Medulla oblongata (tissue), 1 donor: ENCODE measurements around the gene COMP.
"Not testable (repeated sequence)": the region's sequence is repeated elsewhere in the genome, so short reads cannot be mapped to it uniquely, and the experiment has no call there.

Source experiments
- DNase-seq: peaks from one replicate; pipeline ENCODE4 v3.0.0-alpha.2; 2015; ENCODE audit errors: extremely low spot score

COMP gene

DNA sequence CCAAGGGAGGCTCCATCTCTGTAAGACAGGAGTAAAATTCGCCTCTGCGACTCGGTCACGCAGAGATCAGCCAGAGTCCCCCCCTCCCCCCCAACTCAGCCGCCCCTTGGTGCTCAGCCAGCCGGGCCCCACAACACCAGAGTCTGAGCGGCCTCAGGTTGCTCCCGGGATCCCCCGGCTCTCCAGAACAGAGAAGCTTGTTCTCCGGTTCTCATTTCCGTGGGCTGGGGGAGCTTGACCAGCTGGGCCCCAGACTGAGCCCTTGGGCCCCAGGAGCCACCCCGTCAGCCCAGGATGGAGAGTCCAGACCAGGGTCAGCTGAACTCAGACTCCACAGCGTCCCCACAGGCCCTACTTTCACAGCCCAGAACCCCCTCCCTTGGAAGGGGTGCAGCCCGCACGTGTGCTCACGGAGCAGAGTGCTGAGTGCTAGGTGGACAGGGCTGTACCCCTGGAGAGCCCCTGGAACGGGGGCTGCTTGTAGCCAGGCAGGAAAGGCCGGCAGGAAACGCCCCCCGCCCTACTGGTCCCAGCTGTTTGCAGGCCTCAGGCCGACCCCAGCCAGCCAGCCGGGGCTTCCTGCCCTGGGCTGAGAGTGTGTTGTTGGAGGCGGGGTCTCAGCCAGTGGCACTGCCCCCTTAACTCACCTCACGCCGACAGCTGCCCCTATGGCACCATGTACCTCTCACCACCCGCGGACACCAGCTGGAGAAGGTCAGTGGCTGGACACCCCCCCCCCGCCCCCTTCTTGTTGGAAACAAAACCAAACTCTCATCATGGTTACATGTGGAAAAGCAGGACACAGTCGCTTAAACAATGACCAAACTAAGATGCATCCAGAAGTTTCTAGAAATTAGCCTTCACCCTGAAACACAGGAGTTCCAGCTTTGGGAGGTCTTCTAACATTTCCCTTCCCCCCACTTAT, 44.4 kb downstream of the COMP start:
- DNase-seq: no peak

DNA sequence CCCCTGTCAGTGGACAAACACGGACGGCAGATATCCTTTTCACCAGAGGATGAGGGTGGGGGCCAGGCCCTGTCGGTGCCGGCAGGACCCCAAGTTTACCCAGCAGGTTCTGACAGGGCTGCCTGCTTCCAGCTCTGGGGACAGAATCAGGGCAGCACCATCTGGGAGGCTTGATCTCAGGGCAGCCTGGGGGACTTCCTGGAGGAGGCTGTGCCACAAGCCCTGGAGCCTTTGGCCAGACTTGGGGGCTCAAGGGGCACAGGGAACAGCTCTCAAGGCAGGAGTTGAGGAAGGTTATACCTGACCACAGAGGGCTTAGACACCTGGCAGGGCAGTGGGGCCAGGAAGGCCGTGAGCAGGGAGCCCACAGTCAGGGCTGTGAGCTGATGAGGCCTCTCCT, 45.2 kb downstream of the COMP start:
- no peak for DNase-seq

DNA sequence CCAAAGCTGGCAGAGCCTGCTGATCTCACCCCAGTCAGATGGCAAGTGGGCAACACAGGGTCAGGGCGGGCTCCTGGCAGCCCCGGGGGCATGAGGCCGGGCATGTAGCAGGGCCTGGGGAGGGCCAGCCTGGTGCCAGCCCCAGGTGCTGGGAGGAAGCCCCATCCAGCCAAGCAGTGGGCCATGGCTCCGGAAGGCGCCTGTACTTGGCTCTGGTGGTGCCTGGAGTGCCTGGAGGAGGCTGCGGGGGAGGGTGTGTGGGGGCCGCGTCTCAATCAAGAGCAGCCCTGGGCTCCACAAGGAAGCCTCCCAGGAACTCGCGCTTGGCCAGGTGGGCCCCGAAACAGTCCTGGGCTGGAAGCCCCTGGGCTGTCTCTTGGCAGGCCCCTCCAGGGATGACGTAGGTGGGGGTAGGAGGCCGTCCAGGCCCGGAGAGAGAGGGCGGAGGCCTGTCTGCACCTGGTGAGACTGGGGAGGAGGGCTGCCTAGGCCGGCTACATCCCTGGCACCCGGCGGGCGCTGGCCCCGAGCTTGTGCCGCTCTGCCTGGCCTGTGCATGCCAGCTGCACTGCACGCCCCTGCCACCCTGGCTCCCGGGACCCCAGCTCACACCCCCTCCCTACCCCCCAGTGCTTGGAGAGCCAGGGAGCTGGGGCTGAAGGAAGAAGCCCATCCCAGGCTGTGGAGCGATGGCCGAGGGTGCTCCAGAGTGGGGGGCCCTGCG, 45.9 kb downstream of the COMP start:
- no peak for DNase-seq

DNA sequence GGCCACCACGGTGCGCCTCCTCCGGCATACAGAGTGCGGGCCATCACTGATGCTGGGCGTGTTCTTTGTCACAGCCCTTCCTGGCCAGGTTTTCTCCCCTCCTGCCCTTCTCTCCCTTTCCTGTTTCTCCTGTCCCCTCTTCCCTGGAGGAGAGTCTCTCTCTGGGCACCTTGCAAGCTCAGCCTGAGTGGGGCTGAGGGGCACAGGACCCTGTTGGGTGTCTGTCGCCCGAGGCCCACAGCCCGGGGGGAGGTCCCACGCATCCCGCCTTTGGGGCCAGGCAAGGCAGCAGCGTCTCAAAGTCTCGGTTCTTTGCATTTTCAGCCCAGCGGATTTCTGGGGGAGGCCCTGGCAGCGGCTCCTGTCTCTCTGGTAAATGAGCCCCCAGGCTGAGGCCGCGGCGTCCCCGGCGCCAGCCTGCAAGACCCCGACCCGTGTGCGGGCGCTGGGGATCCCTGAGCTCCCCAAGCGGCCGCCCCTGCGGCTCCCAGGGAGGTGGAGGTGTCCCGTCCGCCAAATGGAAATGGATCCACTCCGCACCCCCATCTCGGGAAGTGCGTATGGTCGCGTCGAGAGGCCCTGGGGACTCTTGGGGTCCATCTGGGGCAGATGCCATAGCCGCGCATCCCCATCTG, 47.2 kb downstream of the COMP start:
- no peak for DNase-seq

DNA sequence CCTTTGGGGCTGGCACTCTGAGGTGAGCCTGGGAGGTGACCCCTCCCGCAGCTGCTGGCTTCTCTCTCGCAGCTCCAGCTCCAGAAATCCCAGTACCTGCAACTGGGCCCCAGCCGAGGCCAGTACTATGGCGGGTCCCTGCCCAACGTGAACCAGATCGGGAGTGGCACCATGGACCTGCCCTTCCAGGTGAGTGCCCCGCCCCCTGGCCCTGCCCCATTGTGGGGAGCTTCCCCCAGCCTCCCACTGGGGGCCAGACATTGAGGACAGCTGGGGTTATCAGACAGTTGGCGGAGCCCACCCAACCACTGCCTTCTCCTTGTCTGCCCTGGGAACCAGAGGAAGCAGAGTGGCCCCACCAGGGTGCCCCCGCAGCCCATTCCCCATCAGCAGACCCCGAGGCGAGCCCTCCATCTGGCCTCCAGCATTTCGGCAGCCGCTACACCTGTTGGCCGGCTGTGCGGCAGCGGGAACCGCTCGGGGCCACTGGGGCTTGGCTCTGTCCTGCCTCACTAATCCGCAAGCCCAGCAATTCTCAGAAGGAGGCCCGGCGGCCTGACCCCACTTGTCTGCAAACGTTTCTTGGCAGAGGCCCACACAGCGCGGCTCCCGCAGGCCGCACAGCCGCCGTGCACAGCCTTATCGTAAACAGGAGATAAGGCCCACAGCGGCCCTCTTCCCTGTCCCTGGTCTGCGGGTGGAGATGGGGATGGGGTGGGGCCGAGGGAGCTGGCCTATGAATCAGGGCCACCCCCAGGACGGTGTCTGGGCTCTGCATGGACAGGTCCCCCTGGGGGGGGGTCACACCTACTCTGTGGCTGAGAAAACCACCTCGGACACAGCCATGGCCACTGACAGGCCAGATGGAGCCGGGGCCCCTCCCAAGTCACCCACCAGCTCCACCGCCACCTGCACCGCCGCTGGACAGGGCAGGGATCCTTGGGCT, 48.0 kb downstream of the COMP start:
- no peak for DNase-seq

DNA sequence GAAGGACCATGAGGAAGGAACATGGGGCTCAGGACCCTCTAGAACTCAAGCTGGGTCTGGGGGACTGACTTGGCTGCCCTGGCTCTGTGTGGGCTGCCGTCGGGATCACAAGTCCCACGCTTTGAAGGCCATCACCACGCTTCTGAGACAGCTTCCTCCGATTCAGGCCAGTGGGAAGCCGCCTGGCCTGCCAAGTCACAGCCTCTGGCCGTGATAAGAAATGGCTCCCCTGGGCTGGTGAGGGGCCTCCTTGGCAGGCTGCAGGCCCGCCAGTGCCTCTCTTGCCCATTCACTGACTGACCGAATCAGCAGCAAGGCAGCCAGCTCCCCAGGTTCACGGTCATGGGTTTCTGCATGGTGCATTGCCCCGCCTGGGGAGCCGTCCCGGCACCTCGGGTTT, 48.8 kb downstream of the COMP start:
- no peak for DNase-seq

DNA sequence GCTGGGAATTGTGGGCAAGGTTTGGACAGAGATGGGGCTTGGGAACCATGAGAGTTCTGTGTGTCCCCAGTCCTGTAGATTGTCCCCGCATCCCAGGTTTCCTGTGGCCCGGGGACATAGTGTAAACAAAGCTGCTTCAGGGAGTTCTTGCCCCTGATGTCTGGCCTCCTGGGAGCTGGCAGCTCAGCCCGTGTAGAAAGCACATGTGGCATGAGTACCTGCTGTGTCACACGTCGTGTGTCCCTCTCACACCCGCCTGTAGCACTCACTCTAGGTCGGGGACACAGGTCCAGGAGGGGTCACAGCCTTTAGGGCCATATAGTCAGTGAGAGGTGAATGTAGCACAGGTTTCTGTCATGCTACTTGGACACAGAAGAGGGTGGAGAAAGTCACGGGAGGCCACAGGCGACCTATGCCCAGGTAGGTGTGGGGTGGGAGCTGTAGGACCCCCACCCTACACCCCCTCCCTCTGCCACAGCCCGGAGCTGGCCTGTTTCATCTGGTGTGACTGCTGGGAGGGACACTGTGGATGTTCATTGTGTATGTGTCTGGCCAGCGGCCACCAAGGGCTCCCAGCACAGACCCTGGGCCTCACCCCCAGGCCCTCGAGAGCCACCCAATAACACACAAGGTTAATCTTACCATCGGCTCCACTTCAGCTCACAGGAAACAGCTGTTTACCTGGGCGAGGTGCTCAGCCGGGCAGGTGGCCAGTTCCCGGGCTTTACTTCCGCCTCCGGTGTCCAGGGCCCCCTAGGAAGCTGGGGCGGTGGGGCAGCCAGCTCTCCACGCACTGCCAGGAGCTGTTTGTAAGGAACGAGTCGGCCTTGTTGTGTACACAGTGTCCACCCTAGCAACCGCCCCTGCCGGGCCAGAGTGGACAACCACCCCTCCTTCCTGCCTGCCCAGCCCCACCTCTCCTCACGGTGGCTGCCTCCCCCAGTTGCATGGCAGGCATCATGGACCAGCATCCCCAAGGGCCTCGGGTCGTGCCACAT, 49.7 kb downstream of the COMP start:
- peak; percentile 24 for DNase-seq

DNA sequence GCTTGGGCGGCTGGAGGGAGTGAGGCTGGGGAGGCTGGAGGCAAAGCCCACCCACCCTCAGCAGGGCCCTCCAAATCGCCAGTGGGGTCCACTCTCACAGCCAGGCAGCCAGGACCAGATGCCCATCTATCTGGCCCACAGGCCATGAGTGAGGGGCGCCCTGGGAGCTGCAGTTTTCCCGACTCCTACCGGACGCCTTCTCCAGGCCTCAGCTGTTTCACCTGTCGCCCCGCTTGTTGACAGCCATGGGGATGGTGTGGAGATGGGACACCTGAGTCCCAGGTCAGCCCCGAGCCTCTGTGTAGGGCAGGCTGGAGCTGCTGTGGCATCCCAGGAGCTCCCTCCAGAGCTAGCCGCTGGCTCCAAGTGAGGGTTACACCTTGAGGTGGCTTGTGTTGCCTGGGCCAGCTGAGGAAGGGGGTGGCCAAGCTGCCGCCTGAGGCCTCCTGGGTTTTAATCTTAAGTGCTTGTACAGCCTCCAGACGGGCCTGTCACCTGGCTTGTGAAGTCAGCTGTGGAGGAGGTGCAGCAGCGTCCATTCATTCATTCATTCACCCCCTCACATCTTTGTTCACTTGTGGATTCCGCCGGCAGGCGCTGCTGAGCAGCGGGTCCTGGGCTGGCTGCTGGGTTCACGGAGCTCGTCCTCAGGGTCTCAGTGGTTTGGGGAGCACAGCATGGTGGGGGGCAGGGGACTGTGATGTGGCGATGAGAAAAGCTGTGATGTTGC, 52.0 kb downstream of the COMP start:
- no peak for DNase-seq

DNA sequence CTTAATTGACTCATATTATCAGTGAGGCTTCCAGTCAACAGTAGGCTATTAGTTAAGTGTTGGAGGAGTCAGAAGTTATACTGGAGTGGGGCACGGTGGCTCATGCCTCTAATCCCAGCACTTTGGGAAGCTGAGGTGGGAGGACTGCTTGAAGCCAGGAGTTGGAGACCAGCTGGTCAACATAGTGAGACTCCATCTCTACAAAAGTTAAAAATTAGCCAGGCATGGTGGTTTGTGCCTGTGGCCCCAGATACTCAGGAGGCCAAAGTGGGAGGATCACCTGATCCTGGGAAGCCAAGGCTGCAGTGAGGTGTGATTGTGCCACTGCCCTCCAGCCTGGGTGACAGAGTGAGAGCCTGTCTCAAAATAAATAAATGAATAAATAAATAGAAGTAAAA, 53.2 kb downstream of the COMP start:
- DNase-seq: no peak

DNA sequence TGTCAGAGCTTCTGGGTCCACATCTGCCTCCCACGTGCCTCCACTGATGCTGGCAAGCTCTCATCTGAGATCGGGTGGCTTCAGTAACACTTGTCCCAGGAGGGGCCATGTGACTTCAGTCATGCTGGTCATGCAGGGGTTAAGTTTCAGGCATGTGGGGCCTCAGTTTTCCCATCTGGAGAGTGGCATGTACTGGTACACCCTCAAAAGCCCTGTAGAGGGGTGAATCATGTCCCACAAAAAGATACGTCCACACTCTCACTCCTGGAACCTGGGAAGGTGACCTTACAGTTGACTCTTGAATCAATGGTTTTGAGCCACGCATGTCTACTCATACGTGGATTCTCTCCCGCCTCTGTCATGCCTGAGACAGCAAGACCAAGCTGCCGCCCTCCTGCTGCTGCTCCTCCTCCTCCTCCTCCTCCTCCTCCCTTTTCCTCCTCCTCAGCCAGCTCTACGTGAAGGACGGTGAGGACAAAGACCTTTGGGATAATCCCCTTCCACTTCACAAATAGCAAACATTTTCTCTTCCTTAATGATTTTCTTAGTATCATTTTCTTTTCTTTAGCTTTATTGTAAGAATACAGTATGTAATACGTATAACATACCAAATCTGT, 53.7 kb downstream of the COMP start:
- no peak for DNase-seq

DNA sequence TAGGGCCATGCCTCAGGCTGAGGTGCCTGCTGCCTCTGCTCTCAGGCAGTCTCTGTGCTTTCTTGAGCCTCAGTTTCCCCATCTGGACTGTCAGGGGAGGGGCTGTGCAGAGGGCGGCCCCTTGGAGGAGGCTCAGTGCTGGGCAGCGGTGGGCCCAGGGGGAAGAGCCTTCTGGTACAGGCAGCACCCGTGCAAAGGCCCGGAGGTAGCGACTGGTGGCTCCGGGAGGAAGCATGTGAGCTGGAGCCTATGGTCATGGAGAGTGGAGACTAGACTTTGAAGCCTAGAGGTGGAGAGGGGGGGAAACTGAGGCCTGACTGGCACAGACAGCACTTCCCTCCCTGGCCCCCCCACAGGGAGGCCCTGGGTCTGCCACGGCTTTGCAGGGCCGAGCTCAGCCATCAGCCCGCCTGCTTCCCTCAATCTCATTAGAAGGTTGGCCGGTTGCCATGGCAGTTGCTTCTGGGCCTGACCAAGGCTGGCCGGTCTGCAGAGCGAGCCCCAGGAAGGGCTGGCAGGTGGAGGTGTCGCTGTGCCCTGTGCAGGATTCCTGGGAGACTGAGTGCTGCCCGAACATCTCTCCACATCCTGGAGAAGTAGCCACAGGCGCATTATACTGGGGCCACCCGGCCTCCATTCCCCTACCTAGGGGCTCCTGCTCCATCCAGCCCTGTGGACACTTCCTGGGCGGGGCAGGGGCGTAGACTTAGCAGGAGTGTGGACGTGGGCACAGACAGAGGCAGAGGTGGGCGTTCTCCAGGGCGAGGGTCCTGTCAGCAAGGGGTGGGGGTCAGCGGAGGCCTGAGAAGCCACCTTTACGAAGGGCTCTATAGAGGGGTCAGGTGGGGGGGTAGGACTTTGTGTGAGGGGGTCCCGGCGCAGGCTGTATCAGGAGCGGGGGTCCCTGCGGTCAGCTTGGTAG, 54.4 kb downstream of the COMP start:
- DNase-seq: peak; percentile 24

DNA sequence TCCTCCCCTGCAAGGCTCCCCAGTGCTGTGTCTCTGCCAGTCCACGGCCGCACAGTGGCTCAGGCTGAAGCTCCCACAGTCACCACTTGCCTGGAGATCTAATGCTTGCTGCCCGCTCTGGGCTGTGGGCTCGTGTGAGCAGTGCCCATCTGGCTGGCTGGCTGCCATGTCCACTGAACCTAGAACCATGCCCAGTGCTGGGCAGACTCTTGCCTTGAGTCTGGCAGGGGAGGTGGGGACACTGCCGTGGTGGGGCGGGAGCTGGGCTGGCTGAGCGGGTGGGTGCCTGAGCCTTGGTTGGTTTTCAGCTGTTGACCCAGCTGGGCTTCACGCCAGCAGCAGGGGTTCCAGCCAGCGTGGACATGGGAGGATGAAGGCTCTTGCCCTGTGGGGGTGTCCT, 55.4 kb downstream of the COMP start:
- peak; percentile 49 for DNase-seq

DNA sequence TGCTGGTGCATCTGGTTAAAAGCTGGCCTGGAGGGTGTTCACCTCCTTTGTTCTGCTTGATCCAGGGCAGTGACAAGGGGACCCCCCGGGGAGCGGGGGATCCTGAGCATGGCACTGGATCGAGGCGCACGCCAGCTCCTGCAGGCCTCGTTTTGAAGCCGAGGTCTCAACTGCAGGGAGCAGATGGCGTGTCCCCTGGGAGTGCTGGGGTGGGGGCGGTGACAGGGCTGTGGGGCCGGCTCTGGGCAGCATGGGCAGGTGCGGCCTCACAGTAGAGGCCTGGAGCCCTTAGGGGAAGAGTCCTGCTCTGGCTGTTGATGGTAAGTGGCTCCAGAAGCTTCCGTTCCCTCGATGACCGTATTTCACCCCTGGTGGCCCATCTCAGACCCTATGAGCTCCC, 55.8 kb downstream of the COMP start:
- DNase-seq: no peak

DNA sequence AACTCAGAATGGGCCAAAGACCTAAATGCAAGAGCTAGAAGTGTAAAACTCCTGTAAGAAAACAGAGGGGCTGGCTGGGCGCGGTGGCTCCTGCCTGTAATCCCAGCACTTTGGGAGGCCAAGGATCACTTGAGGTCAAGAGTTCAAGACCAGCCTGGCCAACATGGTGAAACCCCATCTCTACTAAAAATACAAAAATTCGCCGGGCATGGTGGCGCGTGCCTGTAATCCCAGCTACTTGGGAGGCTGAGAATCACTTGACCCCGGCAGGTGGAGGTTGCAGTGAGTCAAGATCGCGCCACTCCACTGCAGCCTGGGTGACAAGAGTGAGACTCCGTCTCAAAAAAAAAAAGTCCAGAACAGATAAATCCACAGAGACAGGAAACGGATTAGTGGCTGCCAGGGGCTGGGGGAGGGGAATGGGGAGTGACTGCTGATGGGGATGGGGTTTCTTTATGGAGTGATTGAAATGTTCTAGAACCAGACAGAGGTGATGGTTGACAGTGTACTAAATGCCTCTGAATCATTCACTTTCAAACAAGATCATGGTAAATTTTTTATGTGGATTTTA, 57.3 kb downstream of the COMP start:
- not testable (repeated sequence) for DNase-seq

DNA sequence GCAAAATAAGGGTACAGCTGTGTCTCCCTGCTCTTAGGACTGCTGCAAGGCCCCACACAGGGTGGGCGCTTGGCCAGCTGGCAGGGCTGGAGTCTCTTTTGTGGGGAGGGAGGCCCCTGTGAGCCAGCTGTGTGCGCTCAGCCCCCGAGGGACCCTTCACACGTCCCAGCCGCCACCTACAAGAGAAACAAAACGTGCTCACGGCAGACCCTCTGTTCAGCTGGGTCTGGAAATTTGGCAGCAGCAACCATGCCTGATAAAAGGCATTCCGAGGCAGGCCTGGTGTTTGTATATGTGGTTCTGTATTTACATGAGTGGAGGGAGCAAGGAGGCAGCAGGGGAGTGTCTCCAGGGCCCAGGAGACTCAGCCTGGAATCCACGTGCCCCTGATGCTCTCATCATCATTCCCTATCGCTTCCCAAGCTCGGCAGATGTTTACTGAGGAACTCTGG, 57.9 kb downstream of the COMP start:
- no peak for DNase-seq
